Esophagus (tissue), 2 donors: ENCODE data around the gene TAC4. TPM values are rescaled to one million over a fixed set of nuclear protein-coding genes. Genes with fewer than 3 reads are reported as not detected.

Source experiments
- H3K27ac ChIP-seq, 2 donors: one replicate each; pipeline ENCODE4 v1.5.1; 2013; ENCODE audit warnings: low read depth in 2 of 2, mild to moderate bottlenecking in 2 of 2, inconsistent platforms in 1 of 2, low read length in 1 of 2, moderate library complexity in 1 of 2
- H3K27me3 ChIP-seq, 2 donors: one replicate each; pipeline ENCODE4 v1.6.1; 2013; ENCODE audit warnings: low read length in 2 of 2, control low read depth in 1 of 2, mild to moderate bottlenecking in 1 of 2; ENCODE audit not compliant: insufficient read depth in 2 of 2, control insufficient read depth in 1 of 2
- H3K36me3 ChIP-seq, 2 donors: one replicate each; pipeline ENCODE4 v1.6.1; 2013; ENCODE audit warnings: low read length in 1 of 2; ENCODE audit not compliant: control insufficient read depth in 2 of 2, insufficient read depth in 2 of 2
- H3K4me1 ChIP-seq, 2 donors: one replicate each; pipeline ENCODE4 v1.6.1; 2013; ENCODE audit warnings: low read length in 1 of 2; ENCODE audit not compliant: control insufficient read depth in 2 of 2, insufficient read depth in 2 of 2
- H3K4me3 ChIP-seq, 2 donors: one replicate each; pipeline ENCODE4 v1.5.1; 2013; ENCODE audit warnings: low read length in 2 of 2, mild to moderate bottlenecking in 2 of 2, low read depth in 1 of 2, moderate library complexity in 1 of 2
- H3K9me3 ChIP-seq, 2 donors: one replicate each; pipeline ENCODE4 v1.6.1; 2013; ENCODE audit warnings: mild to moderate bottlenecking in 2 of 2, low read depth in 1 of 2, low read length in 1 of 2, moderate library complexity in 1 of 2; ENCODE audit not compliant: control insufficient read depth in 2 of 2, insufficient read depth in 1 of 2
- WGBS, 2 donors: extraction: QIAGEN DNeasy Blood & Tissue Kit; methylation state at CpG; one replicate each; pipeline ENCODE4 v1.1.7; 2013; 5-methylcytosine and 5-hydroxymethylcytosine counted together
- polyA plus RNA-seq, 2 donors: library from polyadenylated mRNA; stranded (reverse); fragments of 200-250 nt; gene quantifications; one replicate each; pipeline ENCODE4 v1.2.3, GENCODE V29; 2013
- donor health status: healthy with polysubstance abuse.
- donor health status: Bipolar disorder and iron deficiency.

The TAC4 gene
- polyA plus RNA-seq, 2 donors = not detected

GRCh38 chr17:49861150-49861884, 13.4 kb upstream of the TAC4 start:
- H3K27me3 ChIP-seq = no peaks in the 10 kb centered on the region
- 31 to 39% methylated on average over 16 of the region's 16 CpGs for WGBS, 2 donors
- no peaks in the 10 kb centered on the region for H3K9me3 ChIP-seq
- H3K27ac ChIP-seq = no peak overlapping the region
- H3K36me3 ChIP-seq = no peaks in the 10 kb centered on the region
- peaks cover 0 to 2% of the 10 kb centered on the region in 2 donors for H3K4me1 ChIP-seq
- no peak overlapping the region for H3K4me3 ChIP-seq

GRCh38 chr17:49859991-49860953, 12.4 kb upstream of the TAC4 start:
- no peak overlapping the region for H3K4me3 ChIP-seq
- H3K27me3 ChIP-seq = no peaks in the 10 kb centered on the region
- peaks cover 0 to 2% of the 10 kb centered on the region in 2 donors for H3K4me1 ChIP-seq
- WGBS, 2 donors = 70 to 71% methylated on average over 20 of the region's 20 CpGs
- no peaks in the 10 kb centered on the region for H3K9me3 ChIP-seq
- H3K36me3 ChIP-seq = no peaks in the 10 kb centered on the region
- H3K27ac ChIP-seq = no peak overlapping the region

- 25 to 34% methylated on average over 6 of the region's 6 CpGs for WGBS, 2 donors
- Histone ChIP-seq H3K27me3 (no peaks in the 10 kb centered on the region), H3K4me3 (no peak overlapping the region), H3K36me3 (no peaks in the 10 kb centered on the region), H3K9me3 (no peaks in the 10 kb centered on the region), H3K27ac (no peak overlapping the region), H3K4me1 (peaks cover 0 to 2% of the 10 kb centered on the region in 2 donors)
These were observed 10.9 kb upstream of the TAC4 start for GRCh38 chr17:49858796-49859195.

- Histone ChIP-seq H3K4me1 (peaks cover 0 to 3% of the 10 kb centered on the region in 2 donors), H3K36me3 (no peaks in the 10 kb centered on the region), H3K4me3 (no peak overlapping the region), H3K27me3 (no peaks in the 10 kb centered on the region), H3K9me3 (no peaks in the 10 kb centered on the region), H3K27ac (no peak overlapping the region)
- 86 to 89% methylated on average over 5 of the region's 5 CpGs for whole genome bisulfite sequencing, 2 donors
These were observed 6.3 kb upstream of the TAC4 start for GRCh38 chr17:49854126-49854525.

GRCh38 chr17:49853470-49854015, 5.7 kb upstream of the TAC4 start:
- Histone ChIP-seq H3K27ac (no peak overlapping the region), H3K9me3 (no peaks in the 10 kb centered on the region), H3K36me3 (no peaks in the 10 kb centered on the region), H3K4me3 (no peak overlapping the region), H3K4me1 (peaks cover 0 to 3% of the 10 kb centered on the region in 2 donors), H3K27me3 (no peaks in the 10 kb centered on the region)
- WGBS, 2 donors = 77 to 80% methylated on average over 10 of the region's 10 CpGs

GRCh38 chr17:49851387-49852291, 3.8 kb upstream of the TAC4 start:
- Histone ChIP-seq H3K4me1 (peaks cover 0 to 3% of the 10 kb centered on the region in 2 donors), H3K27me3 (no peaks in the 10 kb centered on the region), H3K27ac (peak overlapping the region in 1 of 2 donors; percentile 22), H3K36me3 (no peaks in the 10 kb centered on the region), H3K4me3 (peak overlapping the region; percentile 48 to 74), H3K9me3 (no peaks in the 10 kb centered on the region)
- 6 to 7% methylated on average over 48 to 55 of the region's 55 CpGs for WGBS, 2 donors

- no peaks in the 10 kb centered on the region for H3K36me3 ChIP-seq
- WGBS, 2 donors = 3 to 5% methylated on average over 43 to 61 of the region's 61 CpGs
- peaks cover 0 to 3% of the 10 kb centered on the region in 2 donors for H3K4me1 ChIP-seq
- peak overlapping the region in 1 of 2 donors; percentile 22 for H3K27ac ChIP-seq
- no peaks in the 10 kb centered on the region for H3K9me3 ChIP-seq
- H3K4me3 ChIP-seq = peak overlapping the region; percentile 48 to 74
- H3K27me3 ChIP-seq = no peaks in the 10 kb centered on the region
These were observed 3.0 kb upstream of the TAC4 start for GRCh38 chr17:49850772-49851386.

GRCh38 chr17:49850218-49850610, 2.3 kb upstream of the TAC4 start:
- Histone ChIP-seq H3K36me3 (no peaks in the 10 kb centered on the region), H3K27me3 (no peaks in the 10 kb centered on the region), H3K4me1 (peaks cover 0 to 3% of the 10 kb centered on the region in 2 donors), H3K27ac (no peak overlapping the region), H3K4me3 (no peak overlapping the region), H3K9me3 (no peaks in the 10 kb centered on the region)
- 88 to 91% methylated on average over 5 of the region's 5 CpGs for WGBS, 2 donors
